ENCODE measurements around the gene SKP1. TPM values are rescaled to one million over a fixed set of nuclear protein-coding genes. Genes with fewer than 3 reads are reported as not detected.

SKP1 gene
- total and polyA plus RNA-seq, 9 of the 15 experiments (the other 6 are each of a cell fraction or from before 2014, with no cell fraction given): 301 to 2,109 (median 639) TPM

- peak; percentile 82 for TF ChIP-seq TFAP4 (CRISPR knock-in tag; IDR thresholded peaks at IDR 0.05; ENCODE audit: borderline replicate concordance)
- TF ChIP-seq, protein P1, sequence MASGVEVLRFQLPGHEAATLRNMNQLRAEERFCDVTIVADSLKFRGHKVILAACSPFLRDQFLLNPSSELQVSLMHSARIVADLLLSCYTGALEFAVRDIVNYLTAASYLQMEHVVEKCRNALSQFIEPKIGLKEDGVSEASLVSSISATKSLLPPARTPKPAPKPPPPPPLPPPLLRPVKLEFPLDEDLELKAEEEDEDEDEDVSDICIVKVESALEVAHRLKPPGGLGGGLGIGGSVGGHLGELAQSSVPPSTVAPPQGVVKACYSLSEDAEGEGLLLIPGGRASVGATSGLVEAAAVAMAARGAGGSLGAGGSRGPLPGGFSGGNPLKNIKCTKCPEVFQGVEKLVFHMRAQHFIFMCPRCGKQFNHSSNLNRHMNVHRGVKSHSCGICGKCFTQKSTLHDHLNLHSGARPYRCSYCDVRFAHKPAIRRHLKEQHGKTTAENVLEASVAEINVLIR (CRISPR knock-in tag; IDR thresholded peaks at IDR 0.05): peak; percentile 85
- peak; percentile 49; the same call in 1 of the 2 replicates for TF ChIP-seq KAT7 (CRISPR knock-in tag; IDR thresholded peaks at IDR 0.05; ENCODE audit: borderline replicate concordance)
- no peak for TF ChIP-seq SNIP1 (IDR thresholded peaks at IDR 0.05; ENCODE audit: low read depth)
- TF ChIP-seq, protein P2, sequence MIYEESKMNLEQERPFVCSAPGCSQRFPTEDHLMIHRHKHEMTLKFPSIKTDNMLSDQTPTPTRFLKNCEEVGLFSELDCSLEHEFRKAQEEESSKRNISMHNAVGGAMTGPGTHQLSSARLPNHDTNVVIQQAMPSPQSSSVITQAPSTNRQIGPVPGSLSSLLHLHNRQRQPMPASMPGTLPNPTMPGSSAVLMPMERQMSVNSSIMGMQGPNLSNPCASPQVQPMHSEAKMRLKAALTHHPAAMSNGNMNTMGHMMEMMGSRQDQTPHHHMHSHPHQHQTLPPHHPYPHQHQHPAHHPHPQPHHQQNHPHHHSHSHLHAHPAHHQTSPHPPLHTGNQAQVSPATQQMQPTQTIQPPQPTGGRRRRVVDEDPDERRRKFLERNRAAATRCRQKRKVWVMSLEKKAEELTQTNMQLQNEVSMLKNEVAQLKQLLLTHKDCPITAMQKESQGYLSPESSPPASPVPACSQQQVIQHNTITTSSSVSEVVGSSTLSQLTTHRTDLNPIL (CRISPR knock-in tag; IDR thresholded peaks at IDR 0.05): no peak
- TF ChIP-seq MAX (CRISPR knock-in tag; IDR thresholded peaks at IDR 0.05): 0 out of 2 replicates have a peak, but pooled peaks have one; percentile 4
- TF ChIP-seq IFI16 (CRISPR knock-in tag; IDR thresholded peaks at IDR 0.05): no peak
- no peak for TF ChIP-seq THRB (CRISPR knock-in tag; conservative IDR thresholded peaks at IDR 0.05)
- TF ChIP-seq TFAM (CRISPR knock-in tag; conservative IDR thresholded peaks at IDR 0.05): no peak
- TF ChIP-seq STAT5A (IDR thresholded peaks at IDR 0.05; ENCODE audit: borderline replicate concordance, low read length): no peak
- TF ChIP-seq GABPB1 (CRISPR knock-in tag; IDR thresholded peaks at IDR 0.05): no peak; the same call in 1 of the 2 replicates
- TF ChIP-seq PML (IDR thresholded peaks at IDR 0.05; ENCODE audit: low read length): peak; percentile 69
- TF ChIP-seq GTF2A2 (tag; IDR thresholded peaks at IDR 0.05): no peak
- TF ChIP-seq SMARCA5 (IDR thresholded peaks at IDR 0.05): no peak
- TF ChIP-seq, protein P3, sequence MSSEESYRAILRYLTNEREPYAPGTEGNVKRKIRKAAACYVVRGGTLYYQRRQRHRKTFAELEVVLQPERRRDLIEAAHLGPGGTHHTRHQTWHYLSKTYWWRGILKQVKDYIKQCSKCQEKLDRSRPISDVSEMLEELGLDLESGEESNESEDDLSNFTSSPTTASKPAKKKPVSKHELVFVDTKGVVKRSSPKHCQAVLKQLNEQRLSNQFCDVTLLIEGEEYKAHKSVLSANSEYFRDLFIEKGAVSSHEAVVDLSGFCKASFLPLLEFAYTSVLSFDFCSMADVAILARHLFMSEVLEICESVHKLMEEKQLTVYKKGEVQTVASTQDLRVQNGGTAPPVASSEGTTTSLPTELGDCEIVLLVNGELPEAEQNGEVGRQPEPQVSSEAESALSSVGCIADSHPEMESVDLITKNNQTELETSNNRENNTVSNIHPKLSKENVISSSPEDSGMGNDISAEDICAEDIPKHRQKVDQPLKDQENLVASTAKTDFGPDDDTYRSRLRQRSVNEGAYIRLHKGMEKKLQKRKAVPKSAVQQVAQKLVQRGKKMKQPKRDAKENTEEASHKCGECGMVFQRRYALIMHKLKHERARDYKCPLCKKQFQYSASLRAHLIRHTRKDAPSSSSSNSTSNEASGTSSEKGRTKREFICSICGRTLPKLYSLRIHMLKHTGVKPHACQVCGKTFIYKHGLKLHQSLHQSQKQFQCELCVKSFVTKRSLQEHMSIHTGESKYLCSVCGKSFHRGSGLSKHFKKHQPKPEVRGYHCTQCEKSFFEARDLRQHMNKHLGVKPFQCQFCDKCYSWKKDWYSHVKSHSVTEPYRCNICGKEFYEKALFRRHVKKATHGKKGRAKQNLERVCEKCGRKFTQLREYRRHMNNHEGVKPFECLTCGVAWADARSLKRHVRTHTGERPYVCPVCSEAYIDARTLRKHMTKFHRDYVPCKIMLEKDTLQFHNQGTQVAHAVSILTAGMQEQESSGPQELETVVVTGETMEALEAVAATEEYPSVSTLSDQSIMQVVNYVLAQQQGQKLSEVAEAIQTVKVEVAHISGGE (CRISPR knock-in tag; IDR thresholded peaks at IDR 0.05): peak in 1 of 3 experiments; percentile 76; a peak in 1 of 6 replicates
- TF ChIP-seq DIDO1 (tag; IDR thresholded peaks at IDR 0.05; ENCODE audit: low read depth): 0 out of 2 replicates have a peak, but pooled peaks have one; percentile 25
- TF ChIP-seq IRF9 (tag; IDR thresholded peaks at IDR 0.05): no peak
Observed at GRCh38 chr5:134225780-134226440, 49.2 kb upstream of the SKP1 start, which contains the start of gene PPP2CA (continued).

Data from K562 (cell line).